ENCODE results near the gene CFH.

GRCh38 chr1:196654271-196654670, 2.4 kb downstream of the CFH start:
- TF ChIP-seq POLR2A (IDR thresholded peaks at IDR 0.05) (no peak), CTCF (IDR thresholded peaks at IDR 0.05) (no peak)
